A549 (cell line): ENCODE data around the gene PPP1R1C. TPM values are rescaled to one million over a fixed set of nuclear protein-coding genes. Genes with fewer than 3 reads are reported as not detected.

Experiments used
- ATAC-seq, 2 experiments: fragments of 200-7000 bp in 1 of 2; fragments of >200 bp in 1 of 2; cut with Nextera tagmentation in 1 of 2; cut with Tn5 transposase in 1 of 2; 3 replicates each; pipeline versions ENCODE4 v1.8.0 to v1.9.1; 2018 to 2020; ENCODE audit warnings: mild to moderate bottlenecking in 1 of 2, moderate library complexity in 1 of 2
- CTCF ChIA-PET: fragments of 300-600 bp; sonication (Branson Sonifier 250); formaldehyde crosslinking; extraction: SDS; loops from one replicate; lab custom pipeline; 2021; ENCODE audit warnings: antibody characterized with exemption, inconsistent platforms; lab: Yijun Ruan, JAX
- POLR2A ChIA-PET: fragments of 350-600 bp; formaldehyde crosslinking; extraction: SDS; loops from one replicate; lab custom pipeline; 2021; ENCODE audit warnings: antibody characterized with exemption, inconsistent platforms; lab: Yijun Ruan, JAX
- DNase-seq, 2 experiments: peaks; one replicate each; pipeline versions ENCODE4 v3.0.0 to v3.0.0-alpha.2; 2011 to 2016; ENCODE audit warnings: low read depth in 1 of 2, low spot score in 1 of 2
- FAIRE-seq: peaks from 2 replicates; lab custom pipeline; 2011; peaks lifted over from hg19 to GRCh38; lab: Jason Lieb, UNC
- H3K27ac ChIP-seq, 2 experiments: fragments of >200 bp; sonication (Bioruptor Twin); formaldehyde crosslinking; 3 replicates each; pipeline ENCODE4 v1.5.1; 2016 to 2017
- H3K4me1 ChIP-seq: fragments of >200 bp; sonication (Bioruptor Twin); formaldehyde crosslinking; 3 replicates; pipeline ENCODE4 v1.6.1; 2016
- H3K4me2 ChIP-seq: fragments of >200 bp; sonication (Bioruptor Twin); formaldehyde crosslinking; 3 replicates; pipeline ENCODE4 v1.6.1; 2016
- H3K4me3 ChIP-seq: fragments of >200 bp; sonication (Bioruptor Twin); formaldehyde crosslinking; 3 replicates; pipeline ENCODE4 v1.5.1; 2016
- H3K9me3 ChIP-seq: fragments of >200 bp; sonication (Bioruptor Twin); formaldehyde crosslinking; 3 replicates; pipeline ENCODE4 v1.6.1; 2016
- ATOH8 ChIP-seq: fragments of 250-450 bp; sonication (Bioruptor Pico); IDR thresholded peaks from 2 replicates; pipeline ENCODE4 v1.5.0; 2020; ENCODE audit warnings: low read depth, mild to moderate bottlenecking, moderate library complexity
- CBX8 ChIP-seq: fragments of 200-600 bp; sonication (generic); IDR thresholded peaks from 2 replicates; pipeline ENCODE4 v1.6.1; 2016
- CEBPB ChIP-seq, 2 experiments: fragments of >200 bp in 1 of 2; sonication (Bioruptor Twin) in 1 of 2; formaldehyde crosslinking in 1 of 2; IDR thresholded peaks; 2 replicates each; pipeline ENCODE4 v1.6.1; 2012 to 2016
- EHF ChIP-seq: fragments of 250-450 bp; sonication (Bioruptor Pico); IDR thresholded peaks from 2 replicates; pipeline ENCODE4 v1.5.0; 2020; ENCODE audit warnings: mild to moderate bottlenecking
- EHMT2 ChIP-seq: fragments of 200-600 bp; sonication (generic); IDR thresholded peaks from 2 replicates; pipeline ENCODE4 v1.6.1; 2016; ENCODE audit warnings: antibody characterized with exemption, low read depth, mild to moderate bottlenecking, moderate library complexity
- ESRRA ChIP-seq: fragments of 150-350 bp; IDR thresholded peaks from 2 replicates; pipeline ENCODE4 v1.6.1; 2014; ENCODE audit warnings: mild to moderate bottlenecking, low read length, borderline replicate concordance
- FOSB ChIP-seq: fragments of 250-450 bp; sonication (Bioruptor Pico); IDR thresholded peaks from 2 replicates; pipeline ENCODE4 v1.5.0; 2020; ENCODE audit warnings: mild to moderate bottlenecking, moderate library complexity
- HES2 ChIP-seq: fragments of >200 bp; sonication (Bioruptor Twin); formaldehyde crosslinking; IDR thresholded peaks from 2 replicates; pipeline ENCODE4 v1.6.1; 2016
- HOXB5 ChIP-seq: fragments of 250-450 bp; sonication (Bioruptor Pico); IDR thresholded peaks from 2 replicates; pipeline ENCODE4 v1.5.0; 2020; ENCODE audit warnings: mild to moderate bottlenecking, moderate library complexity
- JUNB ChIP-seq: fragments of >200 bp; sonication (Bioruptor Twin); formaldehyde crosslinking; IDR thresholded peaks from 2 replicates; pipeline ENCODE4 v1.6.1; 2016
- KDM1A ChIP-seq: fragments of 200-600 bp; sonication (generic); IDR thresholded peaks from 2 replicates; pipeline ENCODE4 v1.6.1; 2016; ENCODE audit warnings: low read depth, mild to moderate bottlenecking
- MAZ ChIP-seq: fragments of 150-350 bp; IDR thresholded peaks from 2 replicates; pipeline ENCODE4 v1.6.1; 2014; ENCODE audit warnings: antibody characterized with exemption, low read depth, low read length, borderline replicate concordance
- NFE2L2 ChIP-seq: fragments of 150-350 bp; conservative IDR thresholded peaks from 2 replicates; pipeline ENCODE4 v1.6.1; 2014; ENCODE audit warnings: low read length
- NR3C1 ChIP-seq: fragments of >200 bp; sonication (Bioruptor Twin); formaldehyde crosslinking; IDR thresholded peaks from 3 replicates; pipeline ENCODE4 v1.6.1; 2017
- PBX3 ChIP-seq: IDR thresholded peaks from 2 replicates; pipeline ENCODE4 v1.6.1; 2012
- POLR2AphosphoS2 ChIP-seq: conservative IDR thresholded peaks from 2 replicates; pipeline ENCODE4 v1.6.1; 2012; ENCODE audit warnings: low read length, improper control_type of control experiment, inconsistent platforms
- RCOR1 ChIP-seq: fragments of 150-350 bp; IDR thresholded peaks from 2 replicates; pipeline ENCODE4 v1.6.1; 2014; ENCODE audit warnings: antibody characterized with exemption, low read length, low read depth
- SREBF2 ChIP-seq: fragments of 450-650 bp; IDR thresholded peaks from 2 replicates; pipeline ENCODE4 v1.6.1; 2014; ENCODE audit warnings: mild to moderate bottlenecking, moderate library complexity
- TP53 ChIP-seq: fragments of 250-450 bp; sonication (Bioruptor Pico); IDR thresholded peaks from 2 replicates; pipeline ENCODE4 v1.5.0; 2021; ENCODE audit warnings: mild to moderate bottlenecking, moderate library complexity
- ZNF302 ChIP-seq: fragments of 250-450 bp; sonication (Bioruptor Pico); IDR thresholded peaks from 2 replicates; pipeline ENCODE4 v1.9.0; 2021; ENCODE audit warnings: inconsistent platforms, mild to moderate bottlenecking, moderate library complexity
- WGBS: methylation state at CpG from one replicate; pipeline ENCODE4 v1.1.6; 2017; ENCODE audit errors: missing lambda C conversion rate; 5-methylcytosine and 5-hydroxymethylcytosine counted together
- polyA plus RNA-seq, 4 experiments: library from polyadenylated mRNA; depleted of rRNA in 3 of 4; stranded (reverse); fragments of >200 nt; fragmentation: RNase III in 1 of 4; extraction: RNeasy Plus Mini Kit Qiagen cat#74134 plus additional on column Dnase treatment in 1 of 4; gene quantifications; 2 replicates in 3 of 4; 3 replicates in 1 of 4; pipeline ENCODE4 v1.2.3, GENCODE V29; 2011 to 2017
- TF ChIP-seq, protein P1 (sequence below): fragments of 200-600 bp; sonication (generic); IDR thresholded peaks from 2 replicates; pipeline ENCODE4 v1.6.1; 2016; ENCODE audit warnings: antibody characterized with exemption, mild to moderate bottlenecking, moderate library complexity
- TF ChIP-seq, protein P2 (sequence below): fragments of 250-450 bp; sonication (Bioruptor Pico); IDR thresholded peaks from 2 replicates; pipeline ENCODE4 v1.5.0; 2021; ENCODE audit warnings: mild to moderate bottlenecking, moderate library complexity, borderline replicate concordance

Gene PPP1R1C
- polyA plus RNA-seq, 2 of the 4 experiments (the other 2 are of a cell fraction), result 0.81 to 2.7 TPM

GRCh38 chr2:182049372-182050148 lies 63.9 kb downstream of the PPP1R1C start:
- CTCF ChIA-PET, result interaction anchor here (0.6 to 0.7 kb wide), 2 partner anchors 884 to 925 kb away, joined by 3 read pairs; no protein-coding TSS in a partner anchor
- no peak overlapping the region for H3K27ac ChIP-seq
- no peak overlapping the region for H3K4me3 ChIP-seq
- no peak for FAIRE-seq
- DNase-seq, result no peak
- WGBS, result 47% methylated on average over 3 of the region's 3 CpGs
- POLR2A ChIA-PET, result no interaction called here
- TF ChIP-seq EHF (CRISPR knock-in tag) (no peak), RCOR1 (no peak), TP53 (CRISPR knock-in tag) (no peak), FOSB (CRISPR knock-in tag) (no peak), EHMT2 (no peak), NR3C1 (no peak), JUNB (no peak), HOXB5 (CRISPR knock-in tag) (no peak), NFE2L2 (no peak), SREBF2 (no peak), PBX3 (no peak), ATOH8 (CRISPR knock-in tag) (no peak), KDM1A (no peak), POLR2AphosphoS2 (no peak), ZNF302 (CRISPR knock-in tag) (no peak)
- TF ChIP-seq, protein P1, sequence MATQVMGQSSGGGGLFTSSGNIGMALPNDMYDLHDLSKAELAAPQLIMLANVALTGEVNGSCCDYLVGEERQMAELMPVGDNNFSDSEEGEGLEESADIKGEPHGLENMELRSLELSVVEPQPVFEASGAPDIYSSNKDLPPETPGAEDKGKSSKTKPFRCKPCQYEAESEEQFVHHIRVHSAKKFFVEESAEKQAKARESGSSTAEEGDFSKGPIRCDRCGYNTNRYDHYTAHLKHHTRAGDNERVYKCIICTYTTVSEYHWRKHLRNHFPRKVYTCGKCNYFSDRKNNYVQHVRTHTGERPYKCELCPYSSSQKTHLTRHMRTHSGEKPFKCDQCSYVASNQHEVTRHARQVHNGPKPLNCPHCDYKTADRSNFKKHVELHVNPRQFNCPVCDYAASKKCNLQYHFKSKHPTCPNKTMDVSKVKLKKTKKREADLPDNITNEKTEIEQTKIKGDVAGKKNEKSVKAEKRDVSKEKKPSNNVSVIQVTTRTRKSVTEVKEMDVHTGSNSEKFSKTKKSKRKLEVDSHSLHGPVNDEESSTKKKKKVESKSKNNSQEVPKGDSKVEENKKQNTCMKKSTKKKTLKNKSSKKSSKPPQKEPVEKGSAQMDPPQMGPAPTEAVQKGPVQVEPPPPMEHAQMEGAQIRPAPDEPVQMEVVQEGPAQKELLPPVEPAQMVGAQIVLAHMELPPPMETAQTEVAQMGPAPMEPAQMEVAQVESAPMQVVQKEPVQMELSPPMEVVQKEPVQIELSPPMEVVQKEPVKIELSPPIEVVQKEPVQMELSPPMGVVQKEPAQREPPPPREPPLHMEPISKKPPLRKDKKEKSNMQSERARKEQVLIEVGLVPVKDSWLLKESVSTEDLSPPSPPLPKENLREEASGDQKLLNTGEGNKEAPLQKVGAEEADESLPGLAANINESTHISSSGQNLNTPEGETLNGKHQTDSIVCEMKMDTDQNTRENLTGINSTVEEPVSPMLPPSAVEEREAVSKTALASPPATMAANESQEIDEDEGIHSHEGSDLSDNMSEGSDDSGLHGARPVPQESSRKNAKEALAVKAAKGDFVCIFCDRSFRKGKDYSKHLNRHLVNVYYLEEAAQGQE, result no peak
- TF ChIP-seq, protein P2, sequence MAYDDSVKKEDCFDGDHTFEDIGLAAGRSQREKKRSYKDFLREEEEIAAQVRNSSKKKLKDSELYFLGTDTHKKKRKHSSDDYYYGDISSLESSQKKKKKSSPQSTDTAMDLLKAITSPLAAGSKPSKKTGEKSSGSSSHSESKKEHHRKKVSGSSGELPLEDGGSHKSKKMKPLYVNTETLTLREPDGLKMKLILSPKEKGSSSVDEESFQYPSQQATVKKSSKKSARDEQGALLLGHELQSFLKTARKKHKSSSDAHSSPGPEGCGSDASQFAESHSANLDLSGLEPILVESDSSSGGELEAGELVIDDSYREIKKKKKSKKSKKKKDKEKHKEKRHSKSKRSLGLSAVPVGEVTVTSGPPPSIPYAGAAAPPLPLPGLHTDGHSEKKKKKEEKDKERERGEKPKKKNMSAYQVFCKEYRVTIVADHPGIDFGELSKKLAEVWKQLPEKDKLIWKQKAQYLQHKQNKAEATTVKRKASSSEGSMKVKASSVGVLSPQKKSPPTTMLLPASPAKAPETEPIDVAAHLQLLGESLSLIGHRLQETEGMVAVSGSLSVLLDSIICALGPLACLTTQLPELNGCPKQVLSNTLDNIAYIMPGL, result no peak
- H3K9me3 ChIP-seq, result no peaks in the 10 kb centered on the region
- H3K4me1 ChIP-seq, result no peaks in the 10 kb centered on the region
- ATAC-seq, result no peak
- H3K4me2 ChIP-seq, result no peak overlapping the region

DNA sequence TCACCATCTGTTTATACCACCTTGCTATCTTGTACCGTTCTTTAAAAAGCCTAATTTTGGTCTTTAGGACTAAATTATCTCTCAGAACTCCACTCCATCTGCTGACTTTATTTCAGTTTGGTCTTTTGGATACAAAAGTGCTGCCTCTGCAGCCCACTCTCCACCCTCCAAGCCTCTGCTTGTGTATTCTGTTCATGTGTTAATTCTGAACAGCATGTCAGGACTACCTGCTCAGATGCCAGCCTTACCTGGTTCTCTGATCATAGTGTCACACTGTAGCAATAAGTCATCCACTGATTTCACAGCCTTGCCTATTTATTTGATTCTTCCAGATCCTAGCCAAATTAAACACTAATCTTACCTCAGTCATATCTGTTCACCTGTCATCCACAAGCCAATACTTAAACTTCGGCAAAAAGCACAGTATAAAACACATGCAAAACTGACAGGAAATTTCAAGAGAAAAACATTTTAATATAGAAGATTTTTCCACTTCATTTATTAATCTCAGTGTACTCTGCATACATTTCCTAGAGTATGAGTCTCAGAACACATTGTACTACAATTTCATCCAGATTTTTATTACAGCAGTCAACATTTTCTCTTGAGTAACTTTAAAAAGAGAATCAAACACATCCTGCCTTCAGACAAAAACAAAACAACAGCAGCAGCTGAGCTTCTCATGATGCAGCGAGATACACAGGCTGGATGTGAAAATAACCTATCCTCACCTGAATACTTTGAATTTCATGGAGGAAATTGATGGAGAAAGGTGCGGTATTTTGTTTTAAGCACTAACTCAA lies 64.9 kb downstream of the PPP1R1C start:
- no peak overlapping the region for H3K4me2 ChIP-seq
- H3K4me3 ChIP-seq, result no peak overlapping the region
- H3K27ac ChIP-seq, result no peak overlapping the region
- no peak for FAIRE-seq
- ATAC-seq, result no peak
- ChIA-PET CTCF (interaction anchor here (1.0 kb wide), 1 partner anchor 27 kb away, joined by 3 read pairs; no protein-coding TSS in a partner anchor), POLR2A (no interaction called here)
- no peak for DNase-seq
- H3K4me1 ChIP-seq, result no peaks in the 10 kb centered on the region
- H3K9me3 ChIP-seq, result no peaks in the 10 kb centered on the region
- TF ChIP-seq ESRRA (no peak), HES2 (no peak), CBX8 (no peak), MAZ (no peak), CEBPB (IDR thresholded peaks at IDR 0.05) (no peak), JUNB (no peak)
- WGBS, result 70% methylated on average over 4 of the region's 4 CpGs
